GM06990 (cell line): ENCODE results near the gene TNNI3.

ENCODE experiments used
- DNase-seq: peaks from one replicate; pipeline ENCODE4 v3.0.0-alpha.2; 2011; ENCODE audit not compliant: insufficient read length; ENCODE audit errors: extremely low read depth
- H3K27me3 ChIP-seq: replicated peaks from 2 replicates; pipeline ENCODE4 v1.6.0; 2011; ENCODE audit warnings: low read length; ENCODE audit not compliant: control insufficient read depth, insufficient read depth
- H3K36me3 ChIP-seq: 2 replicates; pipeline ENCODE4 v1.5.1; 2011; ENCODE audit warnings: low read length; ENCODE audit not compliant: control insufficient read depth, insufficient read depth
- H3K4me3 ChIP-seq: replicated peaks from 2 replicates; pipeline ENCODE4 v1.5.1; 2011; ENCODE audit warnings: low read depth, mild to moderate bottlenecking, control low read depth, low read length
- TF ChIP-seq, protein P1 (sequence below): IDR thresholded peaks from 2 replicates; pipeline ENCODE4 v1.5.1; 2011; ENCODE audit warnings: low read length, control low read depth, mild to moderate bottlenecking, inconsistent platforms; ENCODE audit not compliant: insufficient read depth, poor library complexity, severe bottlenecking

Gene TNNI3

DNA sequence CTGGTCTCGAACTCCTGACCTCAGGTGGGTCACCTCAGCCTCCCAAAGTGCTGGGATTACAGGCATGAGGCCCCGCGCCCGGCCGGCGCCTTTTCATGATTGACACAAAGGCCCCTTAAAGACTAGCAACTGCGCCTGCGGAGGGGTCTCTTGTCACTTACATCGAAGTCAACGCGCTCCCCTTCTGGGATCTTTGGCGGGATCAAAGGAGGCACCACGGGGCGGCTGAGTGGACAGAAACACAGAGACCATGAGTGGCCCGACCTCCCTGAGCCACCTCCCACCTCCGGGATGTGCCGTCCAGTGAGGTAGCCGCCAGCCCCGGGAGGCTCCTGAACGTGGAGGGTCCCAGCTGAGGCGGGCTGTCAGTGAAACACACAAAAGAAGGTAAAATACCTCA lies 15.8 kb downstream of the TNNI3 start:
- no peaks in the 10 kb centered on the region; the same call in 1 of the 2 replicates for H3K27me3 ChIP-seq
- TF ChIP-seq, protein P1, sequence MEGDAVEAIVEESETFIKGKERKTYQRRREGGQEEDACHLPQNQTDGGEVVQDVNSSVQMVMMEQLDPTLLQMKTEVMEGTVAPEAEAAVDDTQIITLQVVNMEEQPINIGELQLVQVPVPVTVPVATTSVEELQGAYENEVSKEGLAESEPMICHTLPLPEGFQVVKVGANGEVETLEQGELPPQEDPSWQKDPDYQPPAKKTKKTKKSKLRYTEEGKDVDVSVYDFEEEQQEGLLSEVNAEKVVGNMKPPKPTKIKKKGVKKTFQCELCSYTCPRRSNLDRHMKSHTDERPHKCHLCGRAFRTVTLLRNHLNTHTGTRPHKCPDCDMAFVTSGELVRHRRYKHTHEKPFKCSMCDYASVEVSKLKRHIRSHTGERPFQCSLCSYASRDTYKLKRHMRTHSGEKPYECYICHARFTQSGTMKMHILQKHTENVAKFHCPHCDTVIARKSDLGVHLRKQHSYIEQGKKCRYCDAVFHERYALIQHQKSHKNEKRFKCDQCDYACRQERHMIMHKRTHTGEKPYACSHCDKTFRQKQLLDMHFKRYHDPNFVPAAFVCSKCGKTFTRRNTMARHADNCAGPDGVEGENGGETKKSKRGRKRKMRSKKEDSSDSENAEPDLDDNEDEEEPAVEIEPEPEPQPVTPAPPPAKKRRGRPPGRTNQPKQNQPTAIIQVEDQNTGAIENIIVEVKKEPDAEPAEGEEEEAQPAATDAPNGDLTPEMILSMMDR, result no peak
- no peak overlapping the region for H3K4me3 ChIP-seq
- no peaks in the 10 kb centered on the region for H3K36me3 ChIP-seq
- no peak for DNase-seq

DNA sequence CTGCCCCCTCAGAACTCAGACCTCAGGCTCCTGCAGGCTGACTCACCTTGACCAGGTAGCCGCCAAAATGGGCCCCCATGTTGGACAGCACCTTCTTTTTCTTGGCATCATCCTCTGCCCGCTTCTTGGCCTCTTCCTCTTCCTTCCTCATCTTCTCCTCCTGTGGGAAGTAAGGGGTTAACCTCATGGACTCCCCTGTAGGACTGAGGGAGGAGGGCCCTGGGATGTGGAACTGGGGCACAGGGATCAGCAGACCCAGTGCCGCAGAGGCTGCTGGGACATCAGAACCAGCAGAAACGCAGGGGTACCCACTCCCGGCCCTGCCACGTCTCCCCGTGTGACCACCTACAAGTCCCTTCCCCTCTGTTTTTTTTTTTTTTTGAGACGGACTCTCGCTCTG lies 19.6 kb downstream of the TNNI3 start:
- TF ChIP-seq, protein P1, result no peak
- Histone ChIP-seq H3K4me3 (no peak overlapping the region), H3K27me3 (peaks cover 3% of the 10 kb centered on the region), H3K36me3 (no peaks in the 10 kb centered on the region)
- DNase-seq, result no peak

DNA sequence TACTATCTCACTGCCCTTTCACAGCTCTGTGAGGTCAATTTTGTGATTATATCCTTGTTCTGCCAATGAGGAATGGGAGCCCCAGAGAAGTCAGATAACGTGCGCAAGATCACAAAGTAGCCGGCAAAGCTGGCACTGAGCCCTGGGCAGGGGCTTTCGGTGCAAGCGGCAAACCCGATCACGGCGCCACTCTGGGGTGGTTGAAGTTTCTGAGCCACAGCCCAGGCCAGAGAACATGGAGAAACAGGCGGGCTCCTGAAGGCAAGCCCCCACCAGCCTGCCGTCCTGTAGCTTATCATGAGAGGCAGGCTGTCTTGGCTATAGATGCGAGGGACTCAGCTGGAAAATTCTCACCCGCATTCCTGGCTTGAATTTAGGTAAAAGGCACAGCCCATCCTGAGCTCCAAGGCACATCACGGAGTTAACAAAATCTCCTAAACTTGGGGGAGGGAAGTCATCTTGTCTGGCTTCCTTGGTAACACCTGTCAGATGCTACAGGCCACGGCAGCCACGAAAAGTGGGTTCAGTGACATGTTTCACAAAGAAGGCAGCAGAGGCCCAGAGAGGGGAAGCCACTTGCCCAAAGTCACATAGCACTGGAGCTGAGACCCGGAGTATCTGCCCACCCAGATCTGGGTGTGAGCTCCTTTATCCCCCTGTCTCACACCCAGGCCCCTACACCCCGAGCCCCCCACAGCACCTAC lies 21.0 kb downstream of the TNNI3 start:
- no peak for DNase-seq
- Histone ChIP-seq H3K36me3 (no peaks in the 10 kb centered on the region), H3K27me3 (peaks cover 3% of the 10 kb centered on the region), H3K4me3 (no peak overlapping the region)
- TF ChIP-seq, protein P1, result no peak

DNA sequence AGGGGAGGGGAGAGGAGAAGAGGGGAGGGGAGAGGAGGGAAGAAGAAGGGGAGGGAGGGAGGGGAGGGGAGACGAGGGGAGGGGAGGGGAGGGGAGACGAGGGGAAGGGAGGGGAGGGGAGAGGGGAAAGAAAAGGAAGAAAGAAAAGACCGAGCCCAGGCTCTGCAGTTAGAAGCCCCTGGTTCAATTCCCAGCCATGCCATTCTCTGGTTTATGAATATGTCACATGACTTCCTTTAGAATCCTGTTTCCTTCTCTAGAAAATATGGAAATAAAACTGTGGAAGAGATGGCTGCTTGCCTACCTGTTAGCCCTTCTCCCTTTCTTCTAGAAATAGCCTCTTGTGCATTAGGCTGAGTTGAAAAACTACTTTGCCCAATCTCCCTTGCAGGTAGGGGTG lies 22.8 kb downstream of the TNNI3 start:
- H3K27me3 ChIP-seq, result peaks cover 3% of the 10 kb centered on the region
- no peak overlapping the region for H3K4me3 ChIP-seq
- H3K36me3 ChIP-seq, result no peaks in the 10 kb centered on the region
- no peak for DNase-seq
- TF ChIP-seq, protein P1, result no peak

DNA sequence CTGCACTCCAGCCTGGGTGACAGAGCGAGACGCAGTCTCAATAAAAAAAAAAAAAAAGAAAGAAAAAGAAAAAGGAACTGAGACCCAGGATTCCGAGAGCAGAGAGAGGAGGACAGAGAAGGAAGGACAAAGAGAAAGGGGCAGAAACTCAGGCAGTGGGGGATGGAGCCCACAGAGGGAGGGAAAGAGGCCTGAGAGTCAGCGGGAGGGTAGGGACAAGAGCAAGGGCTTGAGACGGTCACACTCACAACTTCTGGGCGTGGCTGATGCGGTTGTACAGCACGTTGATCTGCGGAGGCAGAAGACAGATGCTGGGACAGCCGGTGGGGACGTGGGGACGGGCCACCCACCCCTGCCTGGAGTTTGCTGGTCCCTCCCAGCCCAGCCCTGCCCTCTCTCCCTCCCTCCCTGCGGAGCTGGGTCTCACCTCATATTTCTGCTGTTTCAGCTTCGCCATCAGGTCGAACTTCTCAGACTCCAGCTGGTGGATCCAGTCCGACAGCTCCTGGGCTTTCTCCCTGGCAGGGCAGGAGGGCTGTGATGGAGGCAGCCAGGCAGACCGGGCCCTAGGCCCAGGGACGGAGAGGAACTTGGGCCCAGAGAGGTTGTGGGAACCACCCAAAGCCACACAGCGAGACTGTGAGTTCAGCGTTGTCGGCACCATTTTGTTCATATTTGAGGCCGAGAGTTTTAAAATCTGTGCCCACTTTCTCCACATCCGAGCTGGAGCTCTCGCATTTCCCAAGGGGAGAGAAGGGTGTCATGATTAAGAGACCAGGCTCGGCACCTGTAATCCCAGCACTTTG lies 23.7 kb downstream of the TNNI3 start:
- no peak for DNase-seq
- TF ChIP-seq, protein P1, result no peak
- Histone ChIP-seq H3K4me3 (no peak overlapping the region), H3K27me3 (peaks cover 3% of the 10 kb centered on the region), H3K36me3 (no peaks in the 10 kb centered on the region)
